ENCODE results near the gene PIPOX.

Gene PIPOX

DNA sequence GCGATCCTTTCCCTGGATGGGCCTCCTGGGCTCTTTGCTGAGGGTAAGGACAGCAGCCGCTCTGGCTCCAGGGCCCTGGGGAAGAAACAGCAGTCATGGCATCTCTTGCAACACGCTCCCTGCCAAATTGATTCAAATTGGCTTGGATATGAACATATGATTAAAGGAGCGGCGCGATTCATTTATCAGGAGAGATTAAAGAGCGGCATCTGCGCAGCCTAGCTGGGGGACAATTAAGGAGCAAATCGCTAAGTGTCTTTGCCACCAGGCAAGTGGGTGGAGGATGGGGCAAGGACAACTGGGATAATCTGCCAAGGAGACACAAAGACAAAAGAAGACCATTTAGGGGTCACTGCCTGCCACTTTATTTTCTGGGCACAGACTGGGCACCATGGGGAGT lies 27.8 kb downstream of the PIPOX start:
- Mint-ChIP-seq H3K27me3 (ENCODE audit: low read depth) (no peaks in the 10 kb centered on the region), H3K9me3 (no peaks in the 10 kb centered on the region), H3K4me3 (no peak overlapping the region), H3K36me3 (ENCODE audit: low read depth) (no peaks in the 10 kb centered on the region), H3K4me1 (ENCODE audit: low read depth) (no peaks in the 10 kb centered on the region), H3K27ac (no peak overlapping the region)

DNA sequence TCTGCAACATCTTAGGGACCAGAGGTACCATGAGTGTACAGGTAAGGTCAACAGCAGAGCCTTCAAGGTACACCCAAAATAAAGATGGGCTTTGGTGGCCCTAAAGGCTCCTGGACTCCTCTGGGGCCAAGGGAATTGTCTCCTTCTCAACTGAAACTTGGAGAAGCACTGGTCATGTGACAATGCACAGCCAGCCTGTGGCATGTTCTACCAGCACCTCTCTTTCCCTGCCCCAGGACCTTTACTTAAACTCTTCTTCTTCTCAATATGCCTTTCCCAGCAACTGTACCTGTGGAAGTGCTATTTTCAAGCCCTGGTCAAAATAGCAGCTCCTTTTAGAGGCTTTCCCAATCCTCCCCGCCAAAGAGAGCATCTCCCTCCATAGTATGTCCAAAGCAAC lies 28.4 kb downstream of the PIPOX start:
- Mint-ChIP-seq H3K27me3 (ENCODE audit: low read depth) (no peaks in the 10 kb centered on the region), H3K9me3 (no peaks in the 10 kb centered on the region), H3K4me1 (ENCODE audit: low read depth) (no peaks in the 10 kb centered on the region), H3K4me3 (no peak overlapping the region), H3K27ac (no peak overlapping the region), H3K36me3 (ENCODE audit: low read depth) (no peaks in the 10 kb centered on the region)

DNA sequence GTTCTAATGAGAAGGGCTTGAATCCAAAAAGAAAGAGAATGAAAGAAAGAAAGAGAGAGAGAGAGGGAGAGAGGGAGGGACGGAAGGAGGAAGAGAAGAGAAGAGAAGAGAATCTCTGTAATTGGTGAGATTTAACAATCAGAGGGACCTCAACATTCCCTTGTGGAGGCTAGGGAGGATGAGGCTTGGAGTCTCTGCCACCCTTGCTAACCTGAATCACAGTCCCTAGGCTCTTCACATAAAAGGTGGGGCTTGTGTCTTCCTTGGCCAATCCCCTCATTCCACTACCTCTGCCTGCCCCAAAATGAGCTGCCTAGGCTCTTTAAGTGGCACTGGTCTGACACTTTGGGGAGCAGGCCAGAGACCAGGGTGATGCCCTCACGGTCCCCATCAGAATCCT lies 30.1 kb downstream of the PIPOX start:
- peaks cover 4% of the 10 kb centered on the region for H3K36me3 Mint-ChIP-seq (ENCODE audit: low read depth)
- no peaks in the 10 kb centered on the region for H3K4me1 Mint-ChIP-seq (ENCODE audit: low read depth)
- no peak overlapping the region for H3K4me3 Mint-ChIP-seq
- no peak overlapping the region for H3K27ac Mint-ChIP-seq
- H3K9me3 Mint-ChIP-seq = no peaks in the 10 kb centered on the region
- H3K27me3 Mint-ChIP-seq (ENCODE audit: low read depth) = no peaks in the 10 kb centered on the region

DNA sequence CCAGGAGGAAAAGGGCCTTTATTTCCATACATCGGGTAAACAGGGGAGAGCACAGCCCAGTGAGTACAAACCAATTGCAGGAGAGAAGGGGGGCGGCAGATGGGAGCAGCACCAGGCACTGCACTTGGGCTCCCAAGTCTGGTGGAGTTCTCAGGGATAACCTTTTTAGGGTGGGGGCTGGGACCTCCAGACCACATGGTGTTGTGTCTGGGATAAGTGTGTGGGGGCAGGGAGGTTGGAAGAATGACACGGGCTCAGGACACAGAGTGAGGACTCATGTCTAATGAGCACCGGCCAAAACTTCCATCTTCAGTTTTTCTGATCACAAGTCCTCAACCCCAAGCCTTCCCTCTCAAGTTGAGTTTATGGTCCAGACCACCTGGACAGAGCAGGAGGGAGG lies 30.6 kb downstream of the PIPOX start:
- H3K27ac Mint-ChIP-seq = no peak overlapping the region
- H3K4me3 Mint-ChIP-seq = no peak overlapping the region
- H3K36me3 Mint-ChIP-seq (ENCODE audit: low read depth) = peaks cover 4% of the 10 kb centered on the region
- no peaks in the 10 kb centered on the region for H3K9me3 Mint-ChIP-seq
- H3K27me3 Mint-ChIP-seq (ENCODE audit: low read depth) = no peaks in the 10 kb centered on the region
- no peaks in the 10 kb centered on the region for H3K4me1 Mint-ChIP-seq (ENCODE audit: low read depth)

DNA sequence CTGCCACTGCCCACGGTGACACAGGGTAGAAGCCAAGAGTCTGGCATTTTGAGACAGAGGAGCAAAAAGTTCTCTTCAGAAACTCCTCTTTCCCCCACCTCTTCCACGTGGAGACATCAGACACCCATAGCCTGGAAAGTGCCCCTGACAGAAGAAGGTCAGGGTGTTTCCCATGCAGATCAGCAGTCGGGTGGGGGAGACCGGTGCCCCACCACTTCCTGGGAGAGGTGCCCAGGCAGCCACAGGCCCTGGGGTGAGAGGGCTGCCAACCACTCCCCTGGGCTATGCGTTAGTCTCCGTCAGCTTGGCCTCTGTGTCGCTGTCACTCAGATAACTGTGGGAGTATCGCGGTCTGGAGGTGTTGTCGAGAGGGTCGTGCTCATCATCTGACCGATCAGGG lies 31.5 kb downstream of the PIPOX start:
- H3K27ac Mint-ChIP-seq = no peak overlapping the region
- H3K36me3 Mint-ChIP-seq (ENCODE audit: low read depth) = peaks cover 4% of the 10 kb centered on the region
- no peak overlapping the region for H3K4me3 Mint-ChIP-seq
- H3K4me1 Mint-ChIP-seq (ENCODE audit: low read depth) = no peaks in the 10 kb centered on the region
- H3K9me3 Mint-ChIP-seq = no peaks in the 10 kb centered on the region
- H3K27me3 Mint-ChIP-seq (ENCODE audit: low read depth) = no peaks in the 10 kb centered on the region

DNA sequence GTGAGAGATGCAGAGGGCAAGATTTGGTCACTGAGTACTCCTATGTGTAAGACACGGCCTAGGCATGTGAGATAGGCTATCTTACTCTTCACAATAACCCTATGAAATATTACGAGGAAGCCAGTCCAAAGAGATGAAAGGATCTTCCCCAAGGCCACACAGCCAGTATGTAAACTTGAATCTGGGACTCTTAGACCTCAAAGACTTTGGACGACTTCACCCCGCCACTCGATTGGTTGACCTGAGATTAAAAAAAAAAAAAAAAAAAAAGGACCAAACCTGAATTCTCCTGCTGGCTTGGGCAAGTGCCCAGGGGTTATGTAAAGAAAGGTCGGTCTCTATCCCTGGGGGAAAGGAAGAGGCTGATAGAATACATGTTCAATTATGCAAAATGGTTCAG lies 33.1 kb downstream of the PIPOX start:
- Mint-ChIP-seq H3K9me3 (no peaks in the 10 kb centered on the region), H3K4me3 (no peak overlapping the region), H3K27me3 (ENCODE audit: low read depth) (no peaks in the 10 kb centered on the region), H3K4me1 (ENCODE audit: low read depth) (no peaks in the 10 kb centered on the region), H3K27ac (no peak overlapping the region), H3K36me3 (ENCODE audit: low read depth) (peaks cover 7% of the 10 kb centered on the region)

DNA sequence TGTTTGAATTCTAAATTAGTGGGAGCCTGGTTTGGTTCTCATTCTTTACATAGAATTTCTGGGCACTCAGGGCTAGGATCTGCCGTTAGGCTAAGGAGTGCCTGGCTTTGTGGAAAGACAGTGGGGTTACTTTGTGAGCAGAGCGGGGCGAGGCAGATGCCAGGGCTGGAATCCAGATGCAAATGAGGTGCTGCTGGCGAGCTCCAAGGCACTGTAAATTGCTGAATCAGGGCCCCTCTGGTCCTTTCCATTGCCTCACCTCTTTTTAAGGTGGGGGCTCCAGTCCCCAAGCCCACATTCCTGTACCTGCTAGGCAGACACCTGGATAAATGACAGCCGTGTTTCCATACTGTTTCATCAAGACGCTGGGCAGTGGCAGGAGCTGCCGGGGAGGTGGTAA lies 33.8 kb downstream of the PIPOX start:
- no peak overlapping the region for H3K27ac Mint-ChIP-seq
- H3K27me3 Mint-ChIP-seq (ENCODE audit: low read depth) = no peaks in the 10 kb centered on the region
- no peaks in the 10 kb centered on the region for H3K4me1 Mint-ChIP-seq (ENCODE audit: low read depth)
- no peaks in the 10 kb centered on the region for H3K9me3 Mint-ChIP-seq
- peaks cover 10% of the 10 kb centered on the region for H3K36me3 Mint-ChIP-seq (ENCODE audit: low read depth)
- H3K4me3 Mint-ChIP-seq = no peak overlapping the region

DNA sequence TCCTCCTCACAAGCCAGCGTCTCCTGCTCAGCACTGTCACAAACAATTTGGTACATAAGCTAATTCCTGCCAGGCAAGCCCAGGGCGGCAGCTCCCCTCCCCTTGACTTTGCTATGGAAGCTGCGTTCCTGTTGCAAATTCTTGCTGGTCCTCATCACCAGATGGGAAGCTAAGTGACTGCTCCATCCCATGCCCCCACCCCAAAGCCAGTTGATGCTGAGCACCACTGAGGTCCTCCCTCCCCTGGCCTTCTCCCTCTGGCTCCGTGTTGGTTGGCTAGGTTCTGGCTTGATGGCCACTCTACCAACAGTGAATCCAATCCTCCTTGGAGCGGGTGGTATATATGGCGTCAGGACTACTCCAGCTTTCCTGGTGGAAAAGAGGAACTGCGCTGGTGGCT lies 34.4 kb downstream of the PIPOX start:
- H3K4me1 Mint-ChIP-seq (ENCODE audit: low read depth) = no peaks in the 10 kb centered on the region
- peaks cover 11% of the 10 kb centered on the region for H3K36me3 Mint-ChIP-seq (ENCODE audit: low read depth)
- H3K27me3 Mint-ChIP-seq (ENCODE audit: low read depth) = no peaks in the 10 kb centered on the region
- H3K9me3 Mint-ChIP-seq = no peaks in the 10 kb centered on the region
- H3K27ac Mint-ChIP-seq = no peak overlapping the region
- H3K4me3 Mint-ChIP-seq = no peak overlapping the region

DNA sequence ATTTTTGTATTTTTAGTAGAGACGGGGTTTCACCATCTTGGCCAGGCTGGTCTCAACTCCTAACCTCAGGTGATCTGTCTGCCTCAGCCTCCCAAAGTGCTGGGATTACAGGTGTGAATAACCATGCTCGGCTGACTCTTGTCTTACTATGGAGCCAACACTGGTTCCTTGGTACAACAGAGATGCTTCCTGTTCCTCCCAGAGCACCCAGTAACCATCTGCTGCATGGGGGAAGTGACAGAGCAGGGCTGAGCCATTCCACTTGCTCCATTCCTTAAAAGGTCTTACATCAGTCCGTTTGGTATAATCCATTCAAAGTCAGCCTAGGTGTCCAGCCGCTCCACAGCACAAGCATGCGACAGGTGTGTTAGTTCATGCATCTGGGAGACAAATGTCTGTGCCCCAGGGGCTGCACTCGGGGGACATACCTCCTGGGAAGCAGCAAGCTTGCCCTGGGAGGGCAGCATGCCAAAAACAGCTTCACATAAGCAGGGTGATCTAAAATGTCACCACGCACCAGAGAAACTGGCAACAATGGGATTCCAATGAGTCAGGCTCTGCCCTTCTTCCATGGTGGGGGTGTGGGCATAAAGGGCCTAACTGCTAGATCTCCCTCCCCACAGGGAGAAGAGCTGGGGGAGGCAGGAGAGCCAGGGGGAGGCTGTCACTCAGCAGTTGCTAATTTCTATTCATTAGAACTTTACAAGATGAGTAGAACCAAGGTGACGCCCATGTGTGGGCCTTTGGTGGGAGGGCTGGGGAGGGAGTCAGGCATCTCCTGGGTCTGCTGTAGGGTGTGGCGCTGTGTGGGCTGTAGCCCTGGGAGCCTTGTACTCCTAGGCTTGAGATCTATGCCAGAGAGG lies 35.5 kb downstream of the PIPOX start:
- Mint-ChIP-seq H3K9me3 (no peaks in the 10 kb centered on the region), H3K27me3 (ENCODE audit: low read depth) (no peaks in the 10 kb centered on the region), H3K36me3 (ENCODE audit: low read depth) (peaks cover 11% of the 10 kb centered on the region), H3K4me3 (no peak overlapping the region), H3K4me1 (ENCODE audit: low read depth) (no peaks in the 10 kb centered on the region), H3K27ac (no peak overlapping the region)

DNA sequence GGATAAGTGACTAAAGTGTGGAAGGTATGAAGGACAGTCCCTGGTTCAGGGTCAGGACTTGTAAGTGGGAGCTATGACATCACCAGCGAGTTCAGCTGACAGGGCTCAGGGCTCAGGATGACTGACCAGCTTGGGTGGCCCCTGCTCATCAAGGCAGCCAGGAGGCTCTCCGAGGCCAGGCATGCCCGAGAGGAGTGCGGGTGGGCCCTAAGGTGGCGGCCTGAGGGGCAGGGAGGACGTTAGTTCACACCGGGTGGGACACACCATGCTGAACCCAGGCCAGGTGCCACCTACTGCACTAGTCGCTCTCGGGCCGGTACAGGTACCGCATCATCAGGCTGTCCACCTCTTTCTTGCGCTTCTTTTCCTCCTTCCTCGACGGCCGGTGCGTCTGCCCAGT lies 36.5 kb downstream of the PIPOX start:
- no peak overlapping the region for H3K4me3 Mint-ChIP-seq
- peaks cover 11% of the 10 kb centered on the region for H3K36me3 Mint-ChIP-seq (ENCODE audit: low read depth)

DNA sequence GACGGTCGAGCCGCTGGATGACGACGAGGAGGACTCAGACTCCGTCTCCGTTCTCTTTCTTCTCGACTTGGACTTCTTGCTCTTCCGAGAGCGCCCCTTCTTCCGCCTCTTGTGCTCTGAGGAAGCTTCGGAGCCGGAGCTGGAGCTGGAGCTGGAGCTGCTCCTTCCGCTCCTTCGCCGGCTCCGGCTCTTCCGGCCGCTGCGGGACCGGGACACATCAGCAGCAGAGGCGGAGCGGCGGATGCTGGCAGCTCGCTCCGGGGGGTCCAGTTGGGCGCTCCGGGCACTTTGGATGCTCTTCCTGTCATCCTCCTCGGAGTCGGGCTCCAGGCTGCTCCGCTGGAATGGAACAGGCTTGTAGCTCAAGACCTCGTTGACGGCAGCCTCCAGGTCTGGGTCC lies 36.9 kb downstream of the PIPOX start:
- no peak overlapping the region for H3K27ac Mint-ChIP-seq
- peaks cover 11% of the 10 kb centered on the region for H3K36me3 Mint-ChIP-seq (ENCODE audit: low read depth)
- no peaks in the 10 kb centered on the region for H3K27me3 Mint-ChIP-seq (ENCODE audit: low read depth)
- H3K4me1 Mint-ChIP-seq (ENCODE audit: low read depth) = no peaks in the 10 kb centered on the region
- no peak overlapping the region for H3K4me3 Mint-ChIP-seq
- no peaks in the 10 kb centered on the region for H3K9me3 Mint-ChIP-seq

More for the DNA sequence above, 36.5 kb downstream of the PIPOX start:
- Mint-ChIP-seq H3K4me1 (ENCODE audit: low read depth) (no peaks in the 10 kb centered on the region), H3K27ac (no peak overlapping the region), H3K27me3 (ENCODE audit: low read depth) (no peaks in the 10 kb centered on the region), H3K9me3 (no peaks in the 10 kb centered on the region)

DNA sequence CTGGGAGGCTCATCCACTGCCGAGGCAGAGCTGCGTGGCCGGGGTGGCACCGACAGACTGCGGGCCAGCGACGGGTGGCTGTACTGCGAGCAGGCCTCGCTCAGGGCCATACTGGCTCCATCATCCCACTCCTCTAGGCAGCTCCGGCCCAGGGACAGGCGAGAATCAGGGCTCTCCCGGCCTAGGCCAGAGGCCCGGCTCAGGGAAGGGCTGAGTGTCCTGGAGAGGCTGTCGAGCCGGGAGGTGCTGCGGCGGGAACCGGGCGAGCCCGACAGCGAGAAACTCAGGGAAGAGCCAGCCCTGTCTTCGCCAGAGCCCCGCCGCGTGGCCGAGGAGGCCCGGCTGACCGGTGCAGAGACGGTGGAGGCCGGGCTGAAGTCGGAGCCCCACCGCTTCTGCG lies 37.4 kb downstream of the PIPOX start:
- Mint-ChIP-seq H3K27me3 (ENCODE audit: low read depth) (no peaks in the 10 kb centered on the region), H3K9me3 (no peaks in the 10 kb centered on the region), H3K27ac (no peak overlapping the region), H3K4me3 (no peak overlapping the region), H3K4me1 (ENCODE audit: low read depth) (no peaks in the 10 kb centered on the region), H3K36me3 (ENCODE audit: low read depth) (peaks cover 11% of the 10 kb centered on the region)

DNA sequence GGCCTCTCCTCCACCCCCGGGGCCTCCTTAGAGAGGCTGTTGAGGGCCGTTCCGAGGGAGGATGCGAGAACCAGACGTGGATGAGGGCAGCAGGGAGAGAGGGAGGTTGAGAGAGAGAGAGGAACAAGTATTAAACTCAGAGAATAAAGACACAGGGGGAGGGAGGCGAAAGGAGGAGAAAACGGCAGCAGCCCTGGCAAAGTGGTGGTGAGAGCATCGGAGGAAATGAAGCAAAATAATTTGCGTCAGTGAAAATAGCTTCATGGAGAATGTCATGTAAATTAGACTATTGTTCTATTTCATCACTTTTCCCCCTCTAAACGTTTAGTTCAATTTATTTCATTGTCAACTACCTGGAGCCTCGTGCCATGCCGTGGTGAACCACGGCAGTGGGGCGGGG lies 38.0 kb downstream of the PIPOX start:
- H3K27ac Mint-ChIP-seq = no peak overlapping the region
- H3K4me1 Mint-ChIP-seq (ENCODE audit: low read depth) = no peaks in the 10 kb centered on the region
- H3K4me3 Mint-ChIP-seq = no peak overlapping the region
- H3K9me3 Mint-ChIP-seq = no peaks in the 10 kb centered on the region
- peaks cover 11% of the 10 kb centered on the region for H3K36me3 Mint-ChIP-seq (ENCODE audit: low read depth)
- H3K27me3 Mint-ChIP-seq (ENCODE audit: low read depth) = no peaks in the 10 kb centered on the region

DNA sequence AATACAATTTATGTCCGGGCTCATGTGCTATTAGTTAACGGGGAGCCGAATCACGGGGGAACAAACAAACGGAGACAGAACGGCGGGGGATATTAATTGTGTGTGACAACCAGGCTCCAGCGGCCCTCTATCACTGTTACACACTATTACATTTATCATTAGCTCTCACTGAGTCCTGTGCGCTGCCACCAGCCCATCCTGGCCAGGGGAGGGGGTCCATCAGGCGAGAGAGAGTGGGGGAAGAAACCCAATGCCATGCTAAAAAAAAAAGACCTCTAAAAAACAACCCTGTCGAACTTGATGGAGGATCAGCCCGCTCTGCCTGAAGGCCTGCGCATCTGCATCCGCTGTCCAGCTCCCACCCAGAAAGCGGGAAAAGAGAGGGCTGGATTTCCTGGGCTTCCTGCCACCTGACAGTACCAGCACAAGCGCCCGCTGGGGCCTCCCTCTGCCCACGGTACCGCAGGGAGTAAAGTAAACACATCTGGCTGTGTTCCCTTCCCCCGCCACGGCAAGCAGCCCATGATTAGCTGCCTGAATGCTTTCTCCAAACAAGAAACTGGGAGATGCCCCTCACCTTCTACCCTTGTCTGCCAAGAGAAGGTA lies 41.7 kb downstream of the PIPOX start:
- no peak overlapping the region for H3K27ac Mint-ChIP-seq

DNA sequence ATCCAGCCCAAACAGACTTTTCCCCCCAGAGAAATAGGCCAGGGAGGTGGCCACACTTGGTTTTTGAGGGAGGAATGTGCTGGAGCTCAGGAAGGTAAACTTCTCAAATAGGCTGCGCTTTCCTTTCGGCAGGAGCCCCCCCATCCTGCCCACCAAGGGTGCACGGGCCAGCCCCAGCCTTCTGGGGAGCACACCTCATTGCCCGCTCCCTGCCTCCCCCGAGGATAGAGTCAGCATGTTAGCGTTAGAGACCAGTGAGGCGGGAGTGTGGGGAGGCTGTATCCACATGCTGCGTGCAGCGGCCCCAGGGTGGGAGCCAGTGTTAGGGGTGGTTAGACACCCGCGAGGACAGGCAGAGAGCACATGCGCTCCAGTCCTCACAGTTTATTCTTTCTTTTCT lies 42.3 kb downstream of the PIPOX start:
- Mint-ChIP-seq H3K36me3 (ENCODE audit: low read depth) (peaks cover 19% of the 10 kb centered on the region), H3K4me1 (ENCODE audit: low read depth) (no peaks in the 10 kb centered on the region), H3K27ac (no peak overlapping the region), H3K9me3 (no peaks in the 10 kb centered on the region), H3K27me3 (ENCODE audit: low read depth) (no peaks in the 10 kb centered on the region), H3K4me3 (no peak overlapping the region)

More for the DNA sequence above, 41.7 kb downstream of the PIPOX start:
- peaks cover 16% of the 10 kb centered on the region for H3K36me3 Mint-ChIP-seq (ENCODE audit: low read depth)
- H3K9me3 Mint-ChIP-seq = no peaks in the 10 kb centered on the region
- no peaks in the 10 kb centered on the region for H3K27me3 Mint-ChIP-seq (ENCODE audit: low read depth)
- no peak overlapping the region for H3K4me3 Mint-ChIP-seq
- no peaks in the 10 kb centered on the region for H3K4me1 Mint-ChIP-seq (ENCODE audit: low read depth)
